Esophagus squamous epithelium (tissue), 5 donors: Measurements from ENCODE around the gene SPRY1. TPM values are rescaled to one million over a fixed set of nuclear protein-coding genes. Genes with fewer than 3 reads are reported as not detected.

ENCODE experiments used
- DNase-seq: peaks from one replicate; lab custom pipeline; 2025; lab: John Stamatoyannopoulos, UW
- H3K27ac ChIP-seq, 4 donors: fragments of 200-600 bp; sonication (generic); one replicate each; pipeline ENCODE4 v1.5.1; 2016 to 2019; ENCODE audit warnings: mild to moderate bottlenecking in 1 of 4
- H3K27me3 ChIP-seq, 4 donors: fragments of 200-600 bp; sonication (generic); 1 replicate in 3 of 4; 2 replicates in 1 of 4; pipeline versions ENCODE4 v1.5.1 to v1.6.0; 2017 to 2021; ENCODE audit warnings: antibody characterized with exemption in 1 of 4
- H3K36me3 ChIP-seq, 3 donors: fragments of 200-600 bp; sonication (generic); one replicate each; pipeline ENCODE4 v1.5.1; 2016 to 2019
- H3K4me1 ChIP-seq, 3 donors: fragments of 200-600 bp; sonication (generic); one replicate each; pipeline ENCODE4 v1.5.1; 2017 to 2019
- H3K4me3 ChIP-seq, 4 donors: fragments of 200-600 bp; sonication (generic); 1 replicate in 3 of 4; 2 replicates in 1 of 4; pipeline ENCODE4 v1.5.1; 2016 to 2019; ENCODE audit warnings: mild to moderate bottlenecking in 2 of 4, moderate library complexity in 1 of 4
- H3K9me3 ChIP-seq, 3 donors: fragments of 200-600 bp; sonication (generic); one replicate each; pipeline ENCODE4 v1.5.1; 2016 to 2019
- POLR2A ChIP-seq, 4 donors: fragments of 450-650 bp; IDR thresholded peaks; one replicate each; pipeline ENCODE4 v1.6.1; 2017; ENCODE audit warnings: antibody characterized with exemption in 4 of 4, mild to moderate bottlenecking in 4 of 4, moderate library complexity in 3 of 4
- WGBS, 2 donors: methylation state at CpG; one replicate each; pipeline ENCODE4 v1.1.5; 2018; 5-methylcytosine and 5-hydroxymethylcytosine counted together
- intact Hi-C: fragments of 100-400 bp; cut with DNase I; formaldehyde crosslinking; loops from one replicate; pipeline ENCODE4 v1.15.0; 2022
- total RNA-seq, 4 donors: library from RNA; depleted of rRNA; stranded (reverse); fragments of >200 nt; gene quantifications; one replicate each; pipeline ENCODE4 v1.1.0, GENCODE V29; 2016
- TF ChIP-seq, protein P1 (sequence below), 6 experiments: fragments of 450-650 bp in 4 of 6; fragments of 200-600 bp in 2 of 6; sonication (generic) in 2 of 6; IDR thresholded peaks; one replicate each; pipeline ENCODE4 v1.5.1; 2016 to 2019; ENCODE audit warnings: antibody characterized with exemption in 6 of 6, mild to moderate bottlenecking in 4 of 6, moderate library complexity in 4 of 6
- donor health status: DM: yes; HTN: yes; CAD: no.

Gene SPRY1
- total RNA-seq, 4 donors from 2014 or later = 14.2 to 60.3 (median 23.2) TPM

GRCh38 chr4:123378794-123379193, 17.8 kb upstream of the SPRY1 start:
- no peak for TF ChIP-seq POLR2A (IDR thresholded peaks at IDR 0.05)
- TF ChIP-seq, protein P1, sequence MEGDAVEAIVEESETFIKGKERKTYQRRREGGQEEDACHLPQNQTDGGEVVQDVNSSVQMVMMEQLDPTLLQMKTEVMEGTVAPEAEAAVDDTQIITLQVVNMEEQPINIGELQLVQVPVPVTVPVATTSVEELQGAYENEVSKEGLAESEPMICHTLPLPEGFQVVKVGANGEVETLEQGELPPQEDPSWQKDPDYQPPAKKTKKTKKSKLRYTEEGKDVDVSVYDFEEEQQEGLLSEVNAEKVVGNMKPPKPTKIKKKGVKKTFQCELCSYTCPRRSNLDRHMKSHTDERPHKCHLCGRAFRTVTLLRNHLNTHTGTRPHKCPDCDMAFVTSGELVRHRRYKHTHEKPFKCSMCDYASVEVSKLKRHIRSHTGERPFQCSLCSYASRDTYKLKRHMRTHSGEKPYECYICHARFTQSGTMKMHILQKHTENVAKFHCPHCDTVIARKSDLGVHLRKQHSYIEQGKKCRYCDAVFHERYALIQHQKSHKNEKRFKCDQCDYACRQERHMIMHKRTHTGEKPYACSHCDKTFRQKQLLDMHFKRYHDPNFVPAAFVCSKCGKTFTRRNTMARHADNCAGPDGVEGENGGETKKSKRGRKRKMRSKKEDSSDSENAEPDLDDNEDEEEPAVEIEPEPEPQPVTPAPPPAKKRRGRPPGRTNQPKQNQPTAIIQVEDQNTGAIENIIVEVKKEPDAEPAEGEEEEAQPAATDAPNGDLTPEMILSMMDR (IDR thresholded peaks at IDR 0.05) = no peak
- Histone ChIP-seq H3K27ac (no peak overlapping the region), H3K4me3 (no peak overlapping the region), H3K36me3 (no peaks in the 10 kb centered on the region), H3K27me3 (no peaks in the 10 kb centered on the region), H3K4me1 (no peaks in the 10 kb centered on the region), H3K9me3 (no peaks in the 10 kb centered on the region)
- intact Hi-C loops = no loop called here
- no peak for DNase-seq
- WGBS, 2 donors = 79 to 92% methylated on average over 1 of the region's 1 CpG

- TF ChIP-seq, protein P1 (IDR thresholded peaks at IDR 0.05) = no peak
- TF ChIP-seq POLR2A (IDR thresholded peaks at IDR 0.05) = no peak
- Histone ChIP-seq H3K4me3 (no peak overlapping the region), H3K9me3 (no peaks in the 10 kb centered on the region), H3K27me3 (no peaks in the 10 kb centered on the region), H3K36me3 (no peaks in the 10 kb centered on the region), H3K4me1 (no peaks in the 10 kb centered on the region), H3K27ac (no peak overlapping the region)
- intact Hi-C loops = no loop called here
- 50 to 56% methylated on average over 1 of the region's 1 CpG for WGBS, 2 donors
- DNase-seq = no peak
Measured at GRCh38 chr4:123379392-123379791, 17.2 kb upstream of the SPRY1 start.

- Histone ChIP-seq H3K36me3 (no peaks in the 10 kb centered on the region), H3K27ac (no peak overlapping the region), H3K4me1 (no peaks in the 10 kb centered on the region), H3K9me3 (no peaks in the 10 kb centered on the region), H3K27me3 (no peaks in the 10 kb centered on the region), H3K4me3 (no peak overlapping the region)
- 86 to 87% methylated on average over 3 of the region's 3 CpGs for WGBS, 2 donors
- intact Hi-C loops = loop anchor here (10.0 kb wide), 1 partner anchor 284 kb away; no protein-coding TSS in a partner anchor
- no peak for TF ChIP-seq POLR2A (IDR thresholded peaks at IDR 0.05)
- no peak for DNase-seq
Measured at GRCh38 chr4:123380728-123381716, 15.6 kb upstream of the SPRY1 start.

- Histone ChIP-seq H3K4me3 (no peak overlapping the region), H3K36me3 (no peaks in the 10 kb centered on the region), H3K4me1 (no peaks in the 10 kb centered on the region), H3K9me3 (no peaks in the 10 kb centered on the region), H3K27me3 (no peaks in the 10 kb centered on the region), H3K27ac (no peak overlapping the region)
- TF ChIP-seq, protein P1 (IDR thresholded peaks at IDR 0.05) = no peak
- no peak for TF ChIP-seq POLR2A (IDR thresholded peaks at IDR 0.05)
- WGBS, 2 donors = 78 to 80% methylated on average over 5 of the region's 5 CpGs
- no peak for DNase-seq
- intact Hi-C loops = loop anchor here (10.0 kb wide), 1 partner anchor 283 kb away; no protein-coding TSS in a partner anchor
Measured at GRCh38 chr4:123381996-123382395, 14.6 kb upstream of the SPRY1 start.

DNA sequence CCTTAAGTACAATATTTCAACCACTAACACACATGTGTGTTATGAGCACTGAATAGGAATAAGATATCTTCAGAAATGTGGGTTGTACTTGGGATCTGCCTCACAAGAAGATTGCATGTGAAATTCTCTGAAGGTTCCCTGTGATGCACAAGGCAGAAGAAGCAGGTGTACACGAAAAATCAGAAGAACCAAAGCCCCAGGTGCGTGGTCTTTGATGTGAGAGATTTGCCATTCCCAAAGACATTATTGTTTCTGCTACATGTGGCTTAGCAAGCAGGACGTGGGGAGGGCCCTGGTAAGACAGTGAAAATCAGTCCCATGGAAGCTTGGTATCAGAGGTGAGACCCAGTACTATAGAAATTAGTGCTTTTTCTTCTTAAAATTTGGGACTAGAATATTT, 13.0 kb upstream of the SPRY1 start:
- H3K27me3 ChIP-seq = no peaks in the 10 kb centered on the region
- H3K4me3 ChIP-seq = no peak overlapping the region
- no peaks in the 10 kb centered on the region for H3K36me3 ChIP-seq
- no peaks in the 10 kb centered on the region for H3K9me3 ChIP-seq
- H3K27ac ChIP-seq = no peak overlapping the region
- intact Hi-C loops = loop anchor here (10.0 kb wide), 1 partner anchor 281 kb away; no protein-coding TSS in a partner anchor
- no peak for TF ChIP-seq POLR2A (IDR thresholded peaks at IDR 0.05)
- TF ChIP-seq, protein P1 (IDR thresholded peaks at IDR 0.05) = no peak
- 68 to 83% methylated on average over 3 of the region's 3 CpGs for WGBS, 2 donors
- no peaks in the 10 kb centered on the region for H3K4me1 ChIP-seq
- DNase-seq = no peak
